Skeletal muscle tissue (tissue), 4 donors: Measurements from ENCODE around the gene LCN1. TPM values are rescaled to one million over a fixed set of nuclear protein-coding genes. Genes with fewer than 3 reads are reported as not detected.

ENCODE experiments used
- H3K27ac ChIP-seq: one replicate; pipeline ENCODE4 v1.7.0; 2013; ENCODE audit warnings: mild to moderate bottlenecking, low read depth, low read length, inconsistent platforms
- H3K27me3 ChIP-seq, 3 donors: one replicate each; pipeline ENCODE4 v1.7.0; 2013; ENCODE audit warnings: low read length in 3 of 3; ENCODE audit not compliant: control insufficient read depth in 3 of 3, insufficient read depth in 3 of 3
- H3K36me3 ChIP-seq, 3 donors: one replicate each; pipeline ENCODE4 v1.7.0; 2013; ENCODE audit warnings: low read length in 3 of 3; ENCODE audit not compliant: control insufficient read depth in 3 of 3, insufficient read depth in 3 of 3
- H3K4me1 ChIP-seq, 3 donors: one replicate each; pipeline ENCODE4 v1.7.0; 2013; ENCODE audit warnings: low read length in 3 of 3, mild to moderate bottlenecking in 3 of 3; ENCODE audit not compliant: control insufficient read depth in 3 of 3, insufficient read depth in 3 of 3
- H3K4me3 ChIP-seq, 3 donors: one replicate each; pipeline ENCODE4 v1.7.0; 2013; ENCODE audit warnings: low read length in 3 of 3
- H3K9ac ChIP-seq, 3 donors: one replicate each; pipeline ENCODE4 v1.7.0; 2013; ENCODE audit warnings: low read length in 3 of 3, mild to moderate bottlenecking in 3 of 3, moderate library complexity in 2 of 3, low read depth in 1 of 3
- H3K9me3 ChIP-seq, 3 donors: one replicate each; pipeline ENCODE4 v1.7.0; 2013; ENCODE audit warnings: low read length in 3 of 3; ENCODE audit not compliant: control insufficient read depth in 3 of 3
- total RNA-seq: library from RNA; depleted of rRNA; stranded (reverse); fragments of >200 nt; gene quantifications from one replicate; pipeline ENCODE4 v1.2.3, GENCODE V29; 2014
- donor health status: Osteomylitis.

The LCN1 gene
- total RNA-seq, 1 donor from 2014 or later: not detected

DNA sequence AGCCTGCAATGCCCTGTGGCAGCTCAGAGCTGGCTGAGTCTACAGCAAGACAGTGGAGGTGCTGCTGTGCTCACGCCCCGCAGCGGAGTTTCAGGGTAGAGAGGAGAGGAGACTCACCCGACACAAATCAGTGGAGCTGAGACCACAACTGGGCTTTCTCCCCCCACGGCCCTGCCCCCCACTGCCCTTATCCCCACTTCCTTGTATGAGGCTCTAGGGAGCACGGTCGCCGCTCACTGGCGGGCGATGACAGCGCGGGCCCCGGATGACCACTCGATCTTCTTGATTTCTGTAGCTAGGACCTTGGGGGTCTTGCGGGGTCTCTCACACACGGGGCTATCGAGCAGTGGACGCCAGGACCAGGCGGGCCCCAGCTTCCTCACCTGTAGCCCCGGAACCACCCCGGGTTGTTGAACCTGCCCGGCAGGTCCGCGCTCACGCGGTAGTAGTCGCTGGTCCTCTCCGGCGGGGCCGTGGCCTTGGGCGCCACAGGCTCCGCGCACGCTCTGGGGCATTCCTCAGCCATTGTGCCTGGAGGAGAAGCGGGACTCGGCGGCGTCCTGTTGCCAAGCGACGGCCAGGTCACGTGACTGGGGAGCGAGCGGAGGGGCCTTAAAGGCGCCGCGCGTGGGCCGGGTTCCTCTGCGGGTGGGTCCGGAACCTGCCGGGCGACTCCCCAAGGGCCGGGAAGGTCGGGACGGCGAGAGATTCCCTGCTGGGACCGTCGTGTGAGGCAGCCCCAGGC, 21.7 kb upstream of the LCN1 start:
- peak overlapping the region; percentile 57 to 90 (median 87) for H3K9ac ChIP-seq
- peaks cover 16 to 22% (median 22%) of the 10 kb centered on the region in 3 donors for H3K36me3 ChIP-seq
- no peaks in the 10 kb centered on the region for H3K9me3 ChIP-seq
- peaks cover 24 to 28% (median 28%) of the 10 kb centered on the region in 3 donors for H3K4me1 ChIP-seq
- peak overlapping the region; percentile 85 to 89 (median 87) for H3K4me3 ChIP-seq
- H3K27ac ChIP-seq: no peak overlapping the region
- peaks cover 0 to 8% (median 6%) of the 10 kb centered on the region in 3 donors for H3K27me3 ChIP-seq

DNA sequence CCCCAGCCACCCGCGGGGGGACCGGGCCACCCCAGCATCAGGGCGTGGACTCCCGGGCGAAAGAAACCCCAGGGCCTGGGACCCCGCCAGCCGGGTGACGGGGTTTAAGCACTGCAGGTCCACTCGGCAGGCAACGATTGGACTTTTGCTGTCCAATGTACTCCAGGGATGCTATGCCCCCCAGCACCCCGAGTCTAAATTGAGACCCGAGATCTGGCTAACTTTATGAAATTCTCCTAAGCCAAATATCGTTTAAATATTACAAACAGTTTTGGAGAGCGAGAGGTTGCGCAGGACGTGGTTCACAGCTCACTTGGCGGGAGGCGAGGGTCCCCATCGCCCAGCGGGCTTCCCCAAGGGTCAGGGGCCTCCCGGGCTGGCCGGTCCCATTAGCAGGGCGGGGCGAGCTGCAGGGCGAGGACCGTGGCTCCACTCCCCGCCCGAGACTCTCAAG, 21.1 kb upstream of the LCN1 start:
- Histone ChIP-seq H3K4me3 (peak overlapping the region; percentile 85 to 89 (median 87)), H3K9me3 (no peaks in the 10 kb centered on the region), H3K9ac (peak overlapping the region; percentile 57 to 90 (median 87)), H3K4me1 (peaks cover 28% of the 10 kb centered on the region in 3 donors), H3K36me3 (peaks cover 21 to 28% (median 26%) of the 10 kb centered on the region in 3 donors), H3K27me3 (peaks cover 0 to 6% (median 4%) of the 10 kb centered on the region in 3 donors), H3K27ac (no peak overlapping the region)

DNA sequence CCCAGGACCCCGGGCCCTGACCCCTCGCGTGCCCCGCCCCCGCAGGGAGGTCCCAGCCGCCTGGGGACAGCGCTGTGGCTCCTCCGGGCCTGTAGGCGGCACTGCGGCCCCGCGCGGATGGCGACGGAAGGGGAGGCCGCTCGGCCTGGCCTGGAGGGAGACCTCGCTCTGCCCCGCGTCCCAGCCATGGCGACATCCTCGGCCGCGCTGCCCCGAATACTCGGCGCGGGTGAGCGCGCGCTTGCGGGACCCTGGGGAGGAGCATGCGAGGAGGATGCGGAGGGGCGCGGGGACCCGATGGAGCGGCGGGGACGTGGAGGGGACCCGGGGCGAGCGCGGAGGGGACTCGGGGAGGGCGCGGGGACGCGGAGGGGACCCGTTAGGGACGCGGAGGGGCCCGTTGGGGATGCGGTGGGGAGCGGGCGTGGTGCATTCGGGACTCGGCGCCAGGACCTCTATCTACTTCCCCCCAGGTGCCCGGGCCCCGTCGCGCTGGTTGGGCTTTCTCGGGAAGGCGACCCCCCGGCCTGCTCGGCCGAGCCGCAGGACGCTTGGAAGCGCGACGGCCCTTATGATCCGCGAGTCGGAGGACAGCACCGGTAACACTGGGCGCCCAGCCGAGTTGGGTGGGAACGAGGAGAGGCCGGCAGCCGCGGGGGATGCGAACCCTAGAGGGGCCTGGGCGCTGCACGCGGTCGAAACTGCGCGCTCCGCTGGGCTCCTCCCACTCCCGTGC, 20.5 kb upstream of the LCN1 start, which contains the start of gene MRPS2:
MRPS2 (plus strand) TSS at position 158 of the 736 bp plus-strand sequence; CDS start at position 187, 29 bp downstream.
- H3K27me3 ChIP-seq: peaks cover 0 to 6% (median 4%) of the 10 kb centered on the region in 3 donors
- H3K9ac ChIP-seq: peak within 1 kb of the TSS; percentile 86 to 90 (median 87)
- peaks cover 21 to 31% (median 26%) of the 10 kb centered on the region in 3 donors for H3K36me3 ChIP-seq
- peak within 1 kb of the TSS; percentile 85 to 89 (median 87) for H3K4me3 ChIP-seq
- H3K9me3 ChIP-seq: no peaks in the 10 kb centered on the region
- peaks cover 28% of the 10 kb centered on the region in 3 donors for H3K4me1 ChIP-seq
- H3K27ac ChIP-seq: peak within 1 kb of the TSS; percentile 19

DNA sequence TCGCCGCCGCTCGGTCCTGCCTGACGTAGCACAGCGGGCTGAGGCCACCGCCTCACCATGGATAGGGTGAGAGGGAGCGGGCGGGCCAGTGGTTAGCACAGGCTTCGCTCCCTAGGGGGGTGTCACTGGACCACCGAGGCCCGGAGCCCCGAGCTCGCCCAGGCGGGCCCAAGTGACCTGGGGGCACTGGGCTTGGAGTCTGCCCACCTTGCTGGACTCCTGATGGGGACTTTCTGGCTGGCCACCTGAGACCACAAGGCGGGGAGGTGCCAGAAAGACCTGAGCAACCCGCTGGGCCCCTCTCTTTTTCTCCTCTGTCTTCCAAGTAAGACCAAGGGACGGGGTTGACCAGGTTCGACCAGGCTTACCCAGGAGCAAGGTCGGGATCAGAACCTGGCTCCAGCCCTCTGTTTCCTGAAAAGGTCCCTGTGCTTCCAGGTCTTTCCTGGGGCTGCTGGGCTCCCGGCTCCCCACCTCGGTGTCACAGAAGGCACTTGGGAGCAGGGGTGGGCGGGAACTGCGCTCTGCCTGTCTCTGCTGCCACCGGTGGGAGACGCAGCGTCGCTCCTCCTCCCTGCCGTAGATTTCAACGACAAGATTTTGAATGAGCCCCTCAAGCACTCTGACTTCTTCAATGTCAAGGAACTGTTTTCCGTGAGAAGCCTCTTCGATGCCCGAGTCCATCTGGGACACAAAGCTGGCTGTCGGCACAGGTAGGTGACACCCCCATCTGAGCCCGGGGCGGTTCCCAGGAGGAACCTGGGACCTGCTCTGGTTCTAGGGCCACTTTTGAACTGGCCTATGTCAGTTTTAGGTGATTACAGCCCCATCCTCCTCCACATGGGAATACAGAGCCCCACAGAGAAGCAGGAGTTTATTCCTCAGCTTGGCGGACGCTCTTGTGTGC, 19.7 kb upstream of the LCN1 start:
- H3K4me1 ChIP-seq: peaks cover 28% of the 10 kb centered on the region in 3 donors
- peak overlapping the region; percentile 85 to 89 (median 87) for H3K4me3 ChIP-seq
- H3K9ac ChIP-seq: peak overlapping the region; percentile 86 to 90 (median 87)
- H3K9me3 ChIP-seq: no peaks in the 10 kb centered on the region
- H3K27me3 ChIP-seq: peaks cover 0 to 6% (median 4%) of the 10 kb centered on the region in 3 donors
- H3K36me3 ChIP-seq: peaks cover 21 to 31% (median 26%) of the 10 kb centered on the region in 3 donors
- no peak overlapping the region for H3K27ac ChIP-seq

DNA sequence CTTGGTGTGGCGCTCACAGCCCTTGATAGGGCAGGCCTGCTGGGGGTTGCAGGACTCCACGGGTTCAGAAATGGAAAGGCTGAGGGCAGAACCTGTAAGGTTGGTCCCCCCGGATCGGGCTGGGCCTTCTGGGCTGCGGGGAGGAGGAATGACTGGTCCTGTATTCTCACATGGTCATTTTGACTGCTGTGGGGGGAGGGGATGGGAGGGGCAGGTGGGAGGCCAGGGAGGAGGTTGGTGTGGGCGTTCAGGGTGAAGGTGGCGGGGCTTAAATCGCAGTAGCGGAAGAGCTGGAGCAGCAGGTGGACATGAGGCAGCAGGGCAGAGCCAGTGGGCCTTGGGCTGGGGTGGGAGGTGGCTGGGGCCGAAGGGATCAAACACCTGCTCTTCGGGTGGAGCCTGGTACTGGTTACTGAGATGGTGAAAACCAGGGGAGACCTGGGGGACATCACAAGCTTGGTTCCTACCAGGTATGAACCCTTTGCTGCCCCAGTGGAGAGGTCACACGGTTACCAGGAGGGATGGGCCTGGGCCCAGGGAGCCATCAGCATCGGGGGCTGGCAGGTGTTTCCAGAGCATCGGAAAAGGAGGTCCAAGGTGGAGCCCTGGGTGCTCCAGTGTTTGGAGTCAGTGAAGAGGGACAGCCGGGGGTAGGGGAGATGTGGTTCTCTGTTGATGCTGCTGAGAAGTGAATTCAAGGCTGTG, 18.9 kb upstream of the LCN1 start:
- Histone ChIP-seq H3K27me3 (peaks cover 0 to 6% (median 4%) of the 10 kb centered on the region in 3 donors), H3K36me3 (peaks cover 21 to 31% (median 26%) of the 10 kb centered on the region in 3 donors), H3K27ac (no peak overlapping the region), H3K4me1 (peaks cover 28% of the 10 kb centered on the region in 3 donors), H3K9ac (peak overlapping the region in 2 of 3 donors; percentile 87 to 90), H3K9me3 (no peaks in the 10 kb centered on the region), H3K4me3 (peak overlapping the region; percentile 85 to 89 (median 87))

DNA sequence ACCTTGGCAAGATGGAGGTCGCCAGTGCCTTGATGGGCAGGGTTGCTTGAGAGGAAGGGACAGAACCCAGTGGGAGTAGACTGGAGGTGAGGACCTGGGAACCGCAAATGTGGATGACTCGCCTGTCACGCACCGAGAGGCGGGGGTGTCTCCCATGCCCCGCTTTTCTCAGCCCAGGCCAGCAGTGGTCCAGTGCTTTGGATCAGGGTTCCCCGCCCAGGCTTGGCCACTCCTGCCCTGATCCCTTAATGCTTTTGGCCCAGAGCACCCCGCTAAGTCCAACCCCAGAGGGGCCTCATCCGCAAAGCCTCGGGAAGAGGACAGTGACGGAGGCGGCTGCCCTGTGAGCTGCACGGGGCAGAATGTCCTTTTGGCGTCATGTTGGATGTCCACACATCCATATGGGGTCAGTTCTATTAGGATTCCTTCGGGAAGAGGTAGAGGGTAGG, 18.3 kb upstream of the LCN1 start:
- H3K4me3 ChIP-seq: no peak overlapping the region
- peaks cover 28% of the 10 kb centered on the region in 3 donors for H3K4me1 ChIP-seq
- no peaks in the 10 kb centered on the region for H3K9me3 ChIP-seq
- H3K36me3 ChIP-seq: peaks cover 21 to 31% (median 26%) of the 10 kb centered on the region in 3 donors
- peaks cover 0 to 6% (median 4%) of the 10 kb centered on the region in 3 donors for H3K27me3 ChIP-seq
- H3K27ac ChIP-seq: no peak overlapping the region
- H3K9ac ChIP-seq: no peak overlapping the region

DNA sequence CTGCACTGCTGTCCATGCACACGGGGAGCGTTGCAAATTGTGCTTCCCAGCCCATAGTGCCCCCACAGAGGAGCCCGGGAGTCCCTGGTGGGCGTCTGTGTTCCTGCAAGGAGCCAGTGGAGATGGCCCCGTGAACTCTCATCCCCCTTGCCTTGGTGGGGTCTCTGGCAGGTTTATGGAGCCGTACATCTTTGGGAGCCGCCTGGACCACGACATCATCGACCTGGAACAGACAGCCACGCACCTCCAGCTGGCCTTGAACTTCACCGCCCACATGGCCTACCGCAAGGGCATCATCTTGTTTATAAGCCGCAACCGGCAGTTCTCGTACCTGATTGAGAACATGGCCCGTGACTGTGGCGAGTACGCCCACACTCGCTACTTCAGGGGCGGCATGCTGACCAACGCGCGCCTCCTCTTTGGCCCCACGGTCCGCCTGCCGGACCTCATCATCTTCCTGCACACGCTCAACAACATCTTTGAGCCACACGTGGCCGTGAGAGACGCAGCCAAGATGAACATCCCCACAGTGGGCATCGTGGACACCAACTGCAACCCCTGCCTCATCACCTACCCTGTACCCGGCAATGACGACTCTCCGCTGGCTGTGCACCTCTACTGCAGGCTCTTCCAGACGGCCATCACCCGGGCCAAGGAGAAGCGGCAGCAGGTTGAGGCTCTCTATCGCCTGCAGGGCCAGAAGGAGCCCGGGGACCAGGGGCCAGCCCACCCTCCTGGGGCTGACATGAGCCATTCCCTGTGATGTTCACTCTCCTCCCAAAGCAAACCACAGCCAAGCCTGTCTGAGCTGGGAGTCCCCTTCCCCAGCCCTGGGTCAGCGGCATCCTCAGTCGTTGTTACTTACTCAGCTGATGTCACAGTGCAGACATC, 17.6 kb upstream of the LCN1 start:
- no peak overlapping the region for H3K4me3 ChIP-seq
- H3K27me3 ChIP-seq: peaks cover 0 to 6% (median 0%) of the 10 kb centered on the region in 3 donors
- peaks cover 28% of the 10 kb centered on the region in 3 donors for H3K4me1 ChIP-seq
- no peak overlapping the region for H3K9ac ChIP-seq
- no peaks in the 10 kb centered on the region for H3K9me3 ChIP-seq
- peaks cover 21 to 31% (median 26%) of the 10 kb centered on the region in 3 donors for H3K36me3 ChIP-seq
- no peak overlapping the region for H3K27ac ChIP-seq
